ENCODE results near the gene PLEKHG4B.

The PLEKHG4B gene

GRCh38 chr5:136901-137300 is 44.9 kb downstream of the PLEKHG4B start:
- DNase-seq: no peak

GRCh38 chr5:137741-138140 is 45.8 kb downstream of the PLEKHG4B start:
- DNase-seq: no peak

GRCh38 chr5:138936-139335 is 47.0 kb downstream of the PLEKHG4B start:
- no peak for DNase-seq

- DNase-seq: no peak
These were observed 47.8 kb downstream of the PLEKHG4B start for GRCh38 chr5:139579-140442.

GRCh38 chr5:140443-140829 is 48.5 kb downstream of the PLEKHG4B start:
- DNase-seq: no peak

GRCh38 chr5:141211-141610 is 49.2 kb downstream of the PLEKHG4B start:
- DNase-seq: no peak

- no peak for DNase-seq
These were observed 49.8 kb downstream of the PLEKHG4B start for GRCh38 chr5:141761-142160.

GRCh38 chr5:142246-142810 is 50.4 kb downstream of the PLEKHG4B start:
- no peak for DNase-seq

- no peak for DNase-seq
These were observed 51.1 kb downstream of the PLEKHG4B start for GRCh38 chr5:143041-143440.

- no peak for DNase-seq
These were observed 53.0 kb downstream of the PLEKHG4B start for GRCh38 chr5:144941-145340.

GRCh38 chr5:145585-146323 is 53.8 kb downstream of the PLEKHG4B start:
- no peak for DNase-seq

- DNase-seq: no peak
These were observed 55.8 kb downstream of the PLEKHG4B start for GRCh38 chr5:147751-148150.

- no peak for DNase-seq
These were observed 57.9 kb downstream of the PLEKHG4B start for GRCh38 chr5:149745-150485.

- DNase-seq: no peak
These were observed 58.8 kb downstream of the PLEKHG4B start for GRCh38 chr5:150746-151145.

GRCh38 chr5:152077-152476 is 60.1 kb downstream of the PLEKHG4B start:
- no peak for DNase-seq

- DNase-seq: no peak
These were observed 61.3 kb downstream of the PLEKHG4B start for GRCh38 chr5:153256-153655.

- DNase-seq: no peak
These were observed 62.3 kb downstream of the PLEKHG4B start for GRCh38 chr5:154236-154635.

GRCh38 chr5:154826-155225 is 62.9 kb downstream of the PLEKHG4B start:
- DNase-seq: no peak

- no peak for DNase-seq
These were observed 63.9 kb downstream of the PLEKHG4B start for GRCh38 chr5:155651-156410.

- no peak for DNase-seq
These were observed 64.6 kb downstream of the PLEKHG4B start for GRCh38 chr5:156411-157072.

GRCh38 chr5:157126-157715 is 65.3 kb downstream of the PLEKHG4B start:
- DNase-seq: no peak

Data from activated CD4-positive, alpha-beta T cell treated with anti-CD3 and anti-CD28 coated beads, Interleukin-2, Interleukin-6, amounts not matched to agents 100 ng/mL and 50 ng/mL, durations not matched to agents 16 hours and 8 hours (primary cell).